Umbilical cord (tissue), 2 donors: ENCODE measurements around the gene ASIC2. TPM values are rescaled to one million over a fixed set of nuclear protein-coding genes. Genes with fewer than 3 reads are reported as not detected.

ENCODE experiments used
- DNase-seq: peaks from one replicate; pipeline ENCODE4 v3.0.0-alpha.2; 2015; ENCODE audit warnings: low spot score
- total RNA-seq: library from RNA; depleted of rRNA; stranded (reverse); fragments of >200 nt; gene quantifications from one replicate; pipeline ENCODE4 v1.2.3, GENCODE V29; 2014; ENCODE audit warnings: low replicate concordance; ENCODE audit not compliant: insufficient read depth

ASIC2 gene
- total RNA-seq, 1 donor from 2014 or later, result 1.4 TPM

GRCh38 chr17:33204701-33205100 lies 88.4 kb downstream of the ASIC2 start:
- DNase-seq, result no peak

DNA sequence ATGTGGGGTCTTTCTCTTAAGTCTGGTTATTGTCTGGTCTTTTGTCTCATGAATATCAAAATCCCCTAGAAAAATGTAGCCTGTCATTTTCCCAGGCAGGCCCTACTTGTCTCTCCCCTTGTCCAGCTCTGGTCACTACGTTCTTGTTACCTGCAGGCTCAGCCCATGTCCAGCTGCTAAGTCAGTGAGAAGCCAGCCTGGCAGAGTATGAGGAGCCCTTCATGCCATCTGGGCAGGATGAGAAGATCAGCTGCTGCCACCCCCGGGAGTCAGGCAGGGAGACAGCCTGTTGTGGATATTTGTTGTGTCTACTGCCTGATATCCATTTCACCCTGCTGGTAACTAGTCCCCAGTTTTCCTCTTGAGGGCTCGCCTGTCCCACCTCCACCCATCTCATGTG lies 88.9 kb downstream of the ASIC2 start:
- DNase-seq, result no peak

DNA sequence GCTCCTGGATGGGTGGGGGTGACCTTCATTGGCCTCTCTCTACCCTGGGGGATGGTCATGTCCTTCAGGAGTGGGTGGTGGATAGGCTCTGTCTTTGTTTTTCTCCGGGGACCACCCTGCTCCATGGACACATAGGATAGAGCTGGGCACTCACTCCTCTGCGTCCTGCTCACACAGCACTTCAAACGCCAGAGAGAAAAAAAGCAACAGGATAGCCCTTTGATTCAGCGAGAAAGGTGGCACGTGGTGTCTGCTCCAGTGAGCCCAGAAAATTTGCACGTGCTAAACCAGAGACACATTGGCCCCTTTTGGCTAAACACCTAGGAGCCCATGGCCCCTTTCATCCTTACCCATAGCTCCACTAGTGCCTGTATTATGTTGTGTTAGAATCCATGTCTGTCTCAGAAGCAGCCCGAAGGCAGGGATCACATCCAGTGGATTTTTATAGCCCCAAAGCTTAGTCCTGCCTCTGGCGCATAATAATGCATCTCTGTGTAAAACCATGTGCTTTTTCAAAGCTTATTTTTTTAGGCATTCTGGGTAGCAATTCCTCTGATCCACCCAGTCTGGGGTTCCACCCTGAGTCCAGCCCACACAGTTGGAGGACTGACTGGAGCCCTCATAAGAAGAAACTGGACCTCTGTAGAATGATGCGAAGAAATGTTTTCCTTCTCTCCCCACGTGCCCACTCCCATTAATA lies 90.1 kb downstream of the ASIC2 start:
- DNase-seq, result peak; percentile 70

DNA sequence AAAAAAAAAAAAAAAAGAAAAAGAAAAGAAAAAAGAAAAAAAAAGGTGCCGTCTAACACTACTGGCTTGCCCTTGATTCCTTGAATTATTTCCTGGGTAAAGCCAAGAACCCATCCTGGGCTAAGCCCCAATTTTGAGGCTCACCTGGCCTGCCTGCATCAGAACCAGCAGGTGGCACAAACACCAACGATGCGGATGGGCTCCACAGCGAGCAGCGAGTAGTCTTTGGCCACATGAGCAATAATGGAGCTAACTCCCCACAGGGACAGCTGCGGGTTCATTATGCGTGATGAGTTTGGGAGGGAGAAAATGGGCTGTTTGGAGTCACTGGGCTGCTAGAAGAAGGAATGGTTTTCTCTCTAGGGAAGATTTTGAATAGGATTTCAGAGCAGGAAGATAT lies 91.1 kb downstream of the ASIC2 start:
- DNase-seq, result no peak

DNA sequence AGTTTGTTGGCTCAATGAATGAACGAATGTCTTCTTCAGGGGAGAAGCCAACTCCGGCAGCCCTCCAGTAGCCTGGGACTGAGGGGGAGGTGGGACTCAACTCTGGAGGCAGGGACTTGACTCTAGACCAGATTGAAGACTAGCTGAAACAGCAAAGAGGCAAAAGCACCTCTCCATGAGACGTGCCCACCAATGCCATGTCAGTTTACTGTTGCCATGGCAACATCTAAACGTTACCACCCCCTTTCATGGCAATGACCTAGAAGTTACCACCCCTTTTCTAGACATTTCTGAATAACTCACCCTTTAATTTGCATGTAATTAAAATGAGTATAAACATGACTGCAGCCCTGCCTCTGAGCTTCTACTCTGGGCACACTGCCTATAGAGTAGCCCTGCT lies 91.8 kb downstream of the ASIC2 start:
- DNase-seq, result no peak

DNA sequence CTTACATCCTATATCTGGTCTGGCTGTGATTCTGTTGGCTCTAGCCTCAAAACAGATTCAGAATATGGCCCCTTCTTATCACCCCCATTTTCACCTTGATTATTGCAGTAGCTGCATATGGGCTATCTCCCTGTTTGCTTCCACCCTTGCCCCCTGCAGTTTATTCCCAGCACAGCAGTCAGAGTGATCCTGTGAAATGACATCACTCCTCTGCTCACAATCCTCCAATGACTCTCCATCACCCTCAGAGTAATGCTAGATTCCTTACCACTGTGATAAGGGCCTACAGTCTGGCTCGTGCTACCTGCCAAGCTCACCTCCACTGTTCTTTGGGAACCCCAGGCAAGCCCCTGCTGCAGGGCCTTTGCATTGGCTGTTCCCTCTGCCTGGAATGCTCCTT lies 92.5 kb downstream of the ASIC2 start:
- DNase-seq, result peak; percentile 41

GRCh38 chr17:33199571-33200510 lies 93.3 kb downstream of the ASIC2 start:
- peak; percentile 88 for DNase-seq

DNA sequence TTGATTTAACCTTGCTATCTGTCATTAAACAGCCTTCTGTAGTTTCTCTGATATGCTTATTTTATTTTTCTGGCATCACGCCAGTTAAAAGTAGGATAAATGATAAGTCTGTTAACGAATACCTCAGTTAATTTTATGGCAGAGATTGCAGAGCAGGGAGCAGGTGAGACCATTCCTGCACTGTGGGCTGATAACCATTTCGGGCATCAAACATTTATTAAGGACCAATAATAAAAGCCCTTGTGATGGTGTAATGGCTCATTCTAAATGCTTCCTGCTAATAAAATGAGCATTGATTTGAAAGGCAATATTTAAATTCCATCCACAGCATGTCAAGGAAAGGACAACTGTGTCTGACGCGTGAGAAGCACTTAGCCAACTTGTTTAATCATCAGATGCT lies 94.1 kb downstream of the ASIC2 start:
- no peak for DNase-seq

DNA sequence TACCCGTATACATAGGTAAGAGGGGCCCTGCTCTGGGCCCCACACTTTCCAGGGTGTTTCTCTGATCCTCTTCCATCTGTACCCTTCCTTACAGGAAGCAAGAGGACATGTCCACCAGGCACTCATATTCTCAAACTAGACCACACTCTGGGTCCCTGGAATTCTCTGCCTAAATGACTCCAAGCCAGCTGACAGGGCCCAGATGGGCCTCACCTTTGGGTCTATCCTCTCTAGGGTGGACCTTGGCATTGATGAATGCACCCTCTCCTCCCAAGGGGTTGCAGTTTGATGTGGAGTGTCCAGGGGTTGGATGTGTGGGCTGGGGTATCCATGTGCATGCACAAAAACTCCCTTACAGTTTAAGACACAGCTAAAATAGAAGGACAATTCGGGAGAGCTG lies 95.8 kb downstream of the ASIC2 start:
- no peak for DNase-seq

DNA sequence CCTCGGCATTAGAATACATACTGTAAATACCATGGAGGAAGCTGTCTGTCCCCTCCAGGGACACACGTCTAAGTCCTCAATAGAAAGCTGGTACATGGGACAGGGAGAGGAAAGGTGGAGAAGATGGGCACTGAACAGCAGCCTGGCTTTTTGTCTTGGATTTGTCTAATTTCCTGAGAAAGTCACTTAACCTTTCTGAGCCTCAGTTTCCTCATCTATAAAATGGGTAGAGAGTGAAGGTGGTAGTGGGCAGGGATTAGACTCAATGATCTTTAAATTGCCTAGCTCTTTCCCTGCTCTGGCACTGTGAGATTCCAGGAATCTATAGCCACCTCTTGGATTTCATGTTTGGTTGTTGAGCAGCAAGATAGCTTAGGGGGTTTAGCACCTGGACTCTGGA lies 96.2 kb downstream of the ASIC2 start:
- no peak for DNase-seq

- no peak for DNase-seq
Observed at GRCh38 chr17:33192951-33193911, 99.9 kb downstream of the ASIC2 start.

DNA sequence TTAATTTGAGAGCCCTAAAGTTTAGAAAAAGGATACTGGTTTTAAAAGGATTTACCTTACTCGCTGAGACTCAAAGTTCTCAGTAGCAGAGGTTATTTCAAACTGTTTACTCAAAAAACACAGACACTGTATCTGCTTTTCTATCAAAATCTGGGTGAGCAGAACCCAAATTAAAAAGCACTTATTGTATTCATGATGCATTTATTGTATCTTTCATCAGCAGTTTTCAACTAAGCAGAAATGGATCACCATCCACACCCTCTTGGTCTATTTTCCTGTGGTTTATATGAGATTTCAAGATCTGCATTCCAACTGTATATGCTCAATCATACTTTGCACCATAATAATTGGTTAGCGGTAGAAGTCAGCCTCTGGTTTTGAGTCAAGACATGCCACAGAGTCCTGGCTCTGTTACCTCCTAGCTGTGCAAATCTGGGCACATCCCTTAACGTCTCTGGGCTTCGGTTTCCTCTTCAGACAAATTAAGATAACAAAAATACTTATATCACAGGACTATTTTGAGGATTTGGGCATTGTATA lies 109.5 kb downstream of the ASIC2 start:
- DNase-seq, result no peak

DNA sequence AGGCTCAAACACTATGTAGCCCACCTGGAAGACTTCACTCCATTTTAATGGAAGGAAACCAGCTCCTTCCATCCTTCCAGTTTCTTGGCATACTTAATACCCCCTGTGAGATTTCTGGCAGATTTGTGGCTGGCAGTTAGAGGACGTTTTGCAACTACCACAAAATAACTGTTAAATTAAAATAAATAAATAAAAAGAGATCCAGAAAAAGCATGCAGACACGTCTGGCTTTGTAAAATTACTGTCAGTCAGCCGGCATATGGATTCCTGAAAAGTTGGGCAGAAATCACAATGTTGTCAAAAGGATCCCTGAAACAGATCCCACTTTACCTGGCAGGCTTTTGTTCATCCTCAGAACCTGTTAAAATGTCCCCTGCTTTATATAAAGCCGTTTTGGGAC lies 113.9 kb downstream of the ASIC2 start:
- no peak for DNase-seq

DNA sequence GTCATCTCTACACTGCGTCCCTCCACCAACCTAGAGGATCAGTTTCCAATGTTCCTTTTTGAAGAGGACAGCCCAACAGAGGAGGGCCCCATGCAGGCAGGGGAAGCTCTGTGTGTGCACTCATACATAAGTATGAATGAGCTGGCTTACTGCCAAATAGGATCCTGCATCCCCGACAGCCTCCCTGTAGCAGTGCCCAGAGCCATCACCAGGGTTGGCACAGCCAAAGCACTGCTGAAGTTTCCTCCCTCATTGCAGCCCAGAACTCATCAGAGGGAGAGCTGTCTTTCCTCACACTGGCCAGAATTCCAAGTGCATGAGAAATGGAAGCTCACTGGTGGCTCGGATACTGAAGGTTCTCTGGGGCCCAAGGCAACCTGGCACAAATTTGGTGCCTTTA lies 114.4 kb downstream of the ASIC2 start:
- DNase-seq, result no peak

DNA sequence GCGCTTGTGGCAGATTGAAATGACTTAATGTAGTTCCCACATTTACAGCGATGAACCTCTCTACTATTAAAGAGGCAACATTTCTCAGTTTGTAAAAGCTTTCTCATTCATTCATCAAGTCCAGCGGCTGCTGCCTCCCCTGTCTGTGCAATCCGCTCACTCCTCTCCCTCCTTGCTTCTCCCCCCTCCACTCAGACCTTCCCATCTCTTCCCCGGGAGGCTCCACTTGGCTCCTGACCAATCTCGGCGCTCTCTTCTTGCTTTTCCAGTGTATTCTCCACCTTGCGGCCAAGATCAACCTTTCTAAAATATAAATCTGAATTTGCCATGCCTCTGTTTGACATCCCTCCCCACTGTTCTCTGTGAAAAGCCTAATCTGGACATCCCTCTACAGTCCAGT lies 117.5 kb downstream of the ASIC2 start:
- peak; percentile 67 for DNase-seq

DNA sequence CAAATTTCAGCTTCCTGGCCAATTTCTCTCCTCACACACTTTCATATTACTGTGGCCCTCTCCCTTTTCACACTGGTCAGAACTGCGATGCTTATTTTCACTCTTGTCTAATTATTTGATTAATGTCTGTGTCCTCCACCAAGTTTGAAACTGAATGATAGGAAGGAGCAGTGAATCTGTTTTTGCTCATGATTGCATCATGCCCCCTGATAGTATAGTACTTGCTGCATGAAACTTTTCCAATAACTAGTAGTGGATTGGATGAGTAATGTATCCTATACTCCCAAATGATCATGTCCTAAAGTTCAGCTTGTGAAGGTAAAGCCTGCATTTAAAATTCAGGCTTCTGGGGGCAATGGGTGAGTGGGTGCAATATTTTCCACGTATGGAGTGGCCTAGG lies 121.2 kb downstream of the ASIC2 start:
- DNase-seq, result no peak

DNA sequence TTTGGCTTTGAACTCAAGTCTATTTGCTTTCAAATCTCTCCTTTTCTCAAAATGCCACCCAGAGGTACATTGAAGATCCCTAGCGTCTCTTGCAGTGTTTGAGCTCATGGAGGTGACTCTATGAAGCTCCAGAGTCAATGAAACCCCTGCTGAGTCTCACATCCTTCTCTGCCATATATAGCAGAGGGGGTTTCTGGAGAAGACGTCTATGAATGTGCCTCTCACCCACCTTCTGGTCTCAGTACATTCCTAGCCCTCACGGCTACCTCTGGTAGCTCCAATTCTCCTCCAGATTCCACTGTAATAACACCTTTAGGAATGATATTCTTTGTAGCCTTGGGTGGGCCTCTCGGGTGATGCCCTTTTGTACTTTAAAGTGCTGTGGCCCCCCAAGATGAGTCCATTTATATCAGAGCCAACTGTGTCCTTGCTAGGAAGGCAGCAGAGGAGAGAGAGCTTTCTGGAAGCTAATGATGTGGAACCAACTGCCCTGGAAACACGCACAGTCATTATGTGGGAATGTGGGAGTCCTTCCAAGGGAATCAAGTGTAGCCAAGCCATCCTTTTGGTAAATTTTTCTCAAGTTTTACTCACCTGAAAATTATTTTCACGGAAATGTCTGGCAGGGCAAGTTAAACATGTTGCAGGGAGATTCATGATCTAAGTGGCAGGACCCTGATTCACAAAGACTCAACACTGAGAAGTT lies 123.4 kb downstream of the ASIC2 start:
- DNase-seq, result peak; percentile 40

GRCh38 chr17:33167736-33168135 lies 125.4 kb downstream of the ASIC2 start:
- DNase-seq, result no peak

- no peak for DNase-seq
Observed at GRCh38 chr17:33166472-33166871, 126.6 kb downstream of the ASIC2 start.

DNA sequence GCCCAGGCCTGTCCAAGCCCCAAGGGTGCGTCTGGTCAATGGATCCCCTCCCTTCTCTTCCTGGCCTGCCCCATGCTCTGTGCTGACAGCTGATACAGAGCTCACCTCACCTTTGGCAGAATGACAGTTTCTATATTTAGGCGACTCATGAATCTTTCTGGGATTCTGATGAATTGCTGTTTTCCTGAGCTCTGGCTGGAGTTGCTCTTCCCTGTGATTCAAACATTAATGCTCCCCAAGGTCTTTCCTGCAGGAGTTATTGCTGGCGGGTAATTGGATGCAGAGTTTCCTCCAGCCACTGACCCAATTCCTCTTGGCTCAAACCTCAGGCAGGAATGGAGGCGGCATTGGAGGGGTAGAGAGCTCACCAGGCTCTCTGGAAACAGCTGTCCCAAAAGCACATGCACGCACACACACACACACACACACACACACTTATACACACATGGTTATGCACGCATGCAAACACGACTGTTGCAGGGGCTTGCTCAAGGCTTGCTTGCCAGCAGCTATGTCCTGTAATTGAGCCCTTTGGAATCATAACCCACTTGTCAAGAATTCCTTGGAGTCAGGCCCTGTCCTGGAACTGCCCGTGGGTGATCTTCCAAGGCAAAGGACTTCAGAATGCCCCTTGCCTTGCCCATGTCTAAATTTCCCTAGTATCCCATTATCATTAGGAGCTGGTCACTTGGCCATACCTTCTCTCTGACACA lies 128.8 kb downstream of the ASIC2 start:
- DNase-seq, result peak; percentile 54
